KMS-11 (cell line): Measurements from ENCODE around the gene PRLH.

ENCODE experiments used
- H2AFZ ChIP-seq: fragments of 200-600 bp; sonication (generic); 2 replicates; pipeline ENCODE4 v1.6.1; 2016; ENCODE audit warnings: antibody characterized with exemption, mixed run types, low read depth
- H3K27ac ChIP-seq: fragments of 200-600 bp; sonication (generic); 2 replicates; pipeline ENCODE4 v1.6.1; 2016; ENCODE audit warnings: mild to moderate bottlenecking, mixed run types
- H3K27me3 ChIP-seq: fragments of 200-600 bp; sonication (generic); 2 replicates; pipeline ENCODE4 v1.6.1; 2017; ENCODE audit warnings: mild to moderate bottlenecking, low read depth, mixed run types, moderate library complexity; ENCODE audit not compliant: insufficient read depth
- H3K36me3 ChIP-seq: fragments of 200-600 bp; sonication (generic); 2 replicates; pipeline ENCODE4 v1.6.1; 2017; ENCODE audit warnings: mild to moderate bottlenecking, mixed run types; ENCODE audit not compliant: insufficient read depth
- H3K4me1 ChIP-seq: fragments of 200-600 bp; sonication (generic); 2 replicates; pipeline ENCODE4 v1.6.1; 2016; ENCODE audit warnings: mild to moderate bottlenecking, low read depth, mixed run types; ENCODE audit not compliant: poor library complexity, severe bottlenecking
- H3K4me2 ChIP-seq: fragments of 200-600 bp; sonication (generic); 2 replicates; pipeline ENCODE4 v1.7.0; 2016; ENCODE audit warnings: mild to moderate bottlenecking, mixed run types
- H3K4me3 ChIP-seq: fragments of 200-600 bp; sonication (generic); IDR thresholded peaks from 2 replicates; pipeline ENCODE4 v1.6.1; 2017; ENCODE audit warnings: low read depth, low read length, mixed read lengths; ENCODE audit not compliant: insufficient read depth
- H3K79me2 ChIP-seq: fragments of 200-600 bp; sonication (generic); 2 replicates; pipeline ENCODE4 v1.6.1; 2016; ENCODE audit warnings: low read depth, mixed run types; ENCODE audit not compliant: insufficient read depth
- H3K9ac ChIP-seq: fragments of 200-600 bp; sonication (generic); 2 replicates; pipeline ENCODE4 v1.6.1; 2016; ENCODE audit warnings: mild to moderate bottlenecking, mixed run types
- H4K20me1 ChIP-seq: fragments of 200-600 bp; sonication (generic); 2 replicates; pipeline ENCODE4 v1.6.1; 2016; ENCODE audit warnings: mild to moderate bottlenecking, mixed run types; ENCODE audit not compliant: insufficient read depth
- TF ChIP-seq, protein P1 (sequence below): fragments of 200-600 bp; sonication (generic); conservative IDR thresholded peaks from 2 replicates; pipeline ENCODE4 v1.6.1; 2017; ENCODE audit warnings: low read depth, mild to moderate bottlenecking, antibody characterized with exemption, low read length, moderate library complexity, mixed read lengths

The PRLH gene

DNA sequence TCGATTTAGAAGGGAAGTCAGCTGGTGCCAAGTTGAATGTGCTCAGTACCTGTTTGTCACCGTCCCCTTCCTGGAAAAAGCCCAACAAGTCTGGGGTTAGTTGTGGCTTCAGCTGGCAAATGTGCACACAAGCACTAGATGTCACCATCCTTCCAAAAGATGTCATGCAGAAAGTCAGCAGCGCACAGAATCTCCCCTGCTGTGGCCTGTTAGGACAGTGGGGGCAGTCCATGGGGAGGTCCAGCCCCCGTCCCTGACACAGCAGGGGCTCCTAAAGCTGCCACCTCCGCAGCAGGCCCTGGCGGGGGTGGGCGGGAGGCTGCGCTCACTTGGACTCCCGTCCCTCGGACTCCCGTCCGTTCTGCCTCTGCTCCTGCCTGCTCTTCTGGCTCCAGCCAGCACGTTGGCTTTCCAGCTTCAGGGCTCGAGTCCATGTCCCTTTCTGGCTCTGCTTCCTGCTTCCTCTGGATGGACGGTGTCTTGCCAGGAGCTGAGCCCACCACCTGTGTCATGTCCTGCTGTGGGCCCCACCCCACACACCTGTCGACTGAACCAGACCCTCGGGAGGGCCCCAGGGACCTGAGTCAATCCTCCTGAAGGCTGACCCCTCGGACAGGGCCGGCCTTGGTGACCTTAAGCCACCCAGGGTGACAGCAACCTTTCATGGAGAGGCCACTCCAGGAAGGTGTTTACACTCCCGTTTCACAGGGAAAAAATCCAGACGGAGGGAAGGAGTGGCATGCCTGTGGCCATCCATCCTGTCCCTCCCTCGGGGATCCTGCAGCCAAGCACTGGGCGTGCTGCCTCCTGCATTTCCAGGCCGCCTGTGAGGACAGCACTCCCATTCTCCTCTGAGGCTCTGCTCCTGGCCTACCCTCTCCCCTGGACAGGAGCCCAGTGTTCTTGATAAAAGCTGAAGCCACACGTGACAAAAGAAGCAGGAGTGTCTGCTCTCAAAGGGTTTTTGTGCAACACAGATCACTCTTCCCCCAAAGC is 15.7 kb downstream of the PRLH start:
- H3K79me2 ChIP-seq = no peaks in the 10 kb centered on the region
- no peak overlapping the region for H3K9ac ChIP-seq
- no peaks in the 10 kb centered on the region for H3K36me3 ChIP-seq
- H3K27ac ChIP-seq = no peak overlapping the region
- H4K20me1 ChIP-seq = no peaks in the 10 kb centered on the region
- no peak overlapping the region for H3K4me3 ChIP-seq
- no peaks in the 10 kb centered on the region for H3K4me1 ChIP-seq
- TF ChIP-seq, protein P1, sequence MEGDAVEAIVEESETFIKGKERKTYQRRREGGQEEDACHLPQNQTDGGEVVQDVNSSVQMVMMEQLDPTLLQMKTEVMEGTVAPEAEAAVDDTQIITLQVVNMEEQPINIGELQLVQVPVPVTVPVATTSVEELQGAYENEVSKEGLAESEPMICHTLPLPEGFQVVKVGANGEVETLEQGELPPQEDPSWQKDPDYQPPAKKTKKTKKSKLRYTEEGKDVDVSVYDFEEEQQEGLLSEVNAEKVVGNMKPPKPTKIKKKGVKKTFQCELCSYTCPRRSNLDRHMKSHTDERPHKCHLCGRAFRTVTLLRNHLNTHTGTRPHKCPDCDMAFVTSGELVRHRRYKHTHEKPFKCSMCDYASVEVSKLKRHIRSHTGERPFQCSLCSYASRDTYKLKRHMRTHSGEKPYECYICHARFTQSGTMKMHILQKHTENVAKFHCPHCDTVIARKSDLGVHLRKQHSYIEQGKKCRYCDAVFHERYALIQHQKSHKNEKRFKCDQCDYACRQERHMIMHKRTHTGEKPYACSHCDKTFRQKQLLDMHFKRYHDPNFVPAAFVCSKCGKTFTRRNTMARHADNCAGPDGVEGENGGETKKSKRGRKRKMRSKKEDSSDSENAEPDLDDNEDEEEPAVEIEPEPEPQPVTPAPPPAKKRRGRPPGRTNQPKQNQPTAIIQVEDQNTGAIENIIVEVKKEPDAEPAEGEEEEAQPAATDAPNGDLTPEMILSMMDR = no peak
- no peak overlapping the region for H3K4me2 ChIP-seq
- H3K27me3 ChIP-seq = no peaks in the 10 kb centered on the region
- no peak overlapping the region for H2AFZ ChIP-seq

DNA sequence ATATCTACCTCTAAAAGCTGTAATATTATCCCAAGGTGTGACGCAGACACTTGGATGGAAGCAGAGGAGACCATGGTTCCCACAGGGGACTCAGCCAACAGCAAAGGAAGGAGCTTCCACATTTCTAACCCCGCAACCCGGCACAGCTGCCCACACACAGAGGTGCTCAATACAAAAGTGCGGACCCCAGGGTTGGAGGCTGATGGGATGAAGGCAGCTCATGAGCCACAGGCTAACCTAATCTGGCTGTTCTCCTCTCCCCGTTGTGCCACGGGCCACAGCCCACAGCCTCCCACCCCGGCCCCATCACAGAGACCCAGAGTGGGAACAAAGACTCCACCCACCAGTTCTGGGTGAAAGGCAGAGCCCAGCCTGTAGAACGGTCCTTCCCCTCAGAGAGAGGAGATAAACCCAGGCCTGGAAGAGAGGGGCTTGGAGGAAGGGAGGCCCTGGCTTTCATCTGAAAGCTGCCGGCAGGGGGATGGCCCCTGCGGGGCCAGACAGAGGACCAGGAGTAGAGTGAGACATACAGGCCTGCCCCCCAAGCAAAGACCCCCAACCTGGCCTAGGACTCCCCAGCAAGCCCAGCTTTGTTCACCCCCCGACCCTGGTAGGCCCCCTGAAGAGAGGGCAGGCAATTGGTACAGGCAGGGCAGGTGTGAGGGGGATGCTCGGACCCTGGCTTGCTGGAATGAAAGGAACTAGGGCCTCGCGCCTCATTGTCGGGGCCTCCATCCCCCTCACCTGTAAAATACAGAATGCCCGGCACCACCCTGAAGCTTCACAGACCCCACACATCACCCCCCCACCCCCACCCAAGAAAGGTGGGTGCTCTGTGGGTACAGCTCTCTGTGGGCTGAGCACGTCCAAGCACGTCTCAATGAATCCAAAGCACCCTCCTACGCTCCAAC is 17.3 kb downstream of the PRLH start:
- Histone ChIP-seq H3K4me1 (no peaks in the 10 kb centered on the region), H3K4me2 (no peak overlapping the region), H3K36me3 (no peaks in the 10 kb centered on the region), H2AFZ (no peak overlapping the region), H3K27me3 (no peaks in the 10 kb centered on the region), H3K27ac (no peak overlapping the region), H3K4me3 (no peak overlapping the region), H4K20me1 (no peaks in the 10 kb centered on the region), H3K9ac (no peak overlapping the region), H3K79me2 (no peaks in the 10 kb centered on the region)
- TF ChIP-seq, protein P1 = no peak

DNA sequence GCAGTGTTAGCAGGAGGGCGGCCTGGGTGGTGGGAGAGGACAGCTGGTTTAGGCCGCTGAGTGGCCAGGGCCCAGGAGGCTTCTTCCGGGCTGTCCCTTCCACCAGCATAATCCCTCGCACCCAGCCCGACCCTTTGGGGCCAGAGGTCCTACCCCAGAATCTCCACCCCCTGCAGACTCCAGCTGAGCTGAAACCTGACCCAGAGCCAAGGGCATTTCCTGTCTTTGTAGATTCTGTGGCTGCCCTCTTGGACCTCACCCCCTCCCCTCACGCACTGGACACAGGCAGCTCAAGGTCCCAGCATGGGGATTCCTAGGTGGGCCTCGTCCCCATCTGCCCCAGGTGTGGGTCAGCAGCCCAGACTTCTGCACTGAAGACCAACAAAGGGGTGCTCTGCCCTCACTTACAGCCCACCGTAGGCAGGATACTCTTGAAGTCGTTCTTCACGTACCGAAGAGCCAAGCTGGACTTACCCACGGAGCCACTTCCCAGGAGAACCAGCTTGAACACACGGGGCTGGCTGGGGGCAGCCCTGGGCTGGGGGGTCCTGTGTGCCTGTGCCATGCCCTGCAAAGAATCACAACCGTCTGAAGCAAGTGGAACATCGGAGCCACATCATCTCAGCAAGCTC is 19.3 kb downstream of the PRLH start:
- no peak overlapping the region for H3K27ac ChIP-seq
- H3K36me3 ChIP-seq = no peaks in the 10 kb centered on the region
- no peaks in the 10 kb centered on the region for H3K79me2 ChIP-seq
- H3K27me3 ChIP-seq = no peaks in the 10 kb centered on the region
- TF ChIP-seq, protein P1 = no peak
- H4K20me1 ChIP-seq = no peaks in the 10 kb centered on the region
- no peak overlapping the region for H3K4me2 ChIP-seq
- no peak overlapping the region for H3K4me3 ChIP-seq
- no peak overlapping the region for H3K9ac ChIP-seq
- H3K4me1 ChIP-seq = no peaks in the 10 kb centered on the region
- H2AFZ ChIP-seq = no peak overlapping the region

- H3K4me2 ChIP-seq = no peak overlapping the region
- no peak overlapping the region for H2AFZ ChIP-seq
- no peak overlapping the region for H3K9ac ChIP-seq
- no peak overlapping the region for H3K4me3 ChIP-seq
- no peaks in the 10 kb centered on the region for H3K27me3 ChIP-seq
- H3K27ac ChIP-seq = no peak overlapping the region
- no peaks in the 10 kb centered on the region for H3K79me2 ChIP-seq
- no peaks in the 10 kb centered on the region for H3K36me3 ChIP-seq
- H4K20me1 ChIP-seq = no peaks in the 10 kb centered on the region
- TF ChIP-seq, protein P1 = no peak
- no peaks in the 10 kb centered on the region for H3K4me1 ChIP-seq
Measured at GRCh38 chr2:237588044-237588696, 21.8 kb downstream of the PRLH start.
